Measurements from ENCODE around the gene PATJ.

Gene PATJ

GRCh38 chr1:61976566-61976965, 234.3 kb downstream of the PATJ start:
- no peaks in the 10 kb centered on the region for H3K9me3 ChIP-seq (ENCODE audit: insufficient read depth, low read depth, low read length)
- no peaks in the 10 kb centered on the region for H4K20me1 ChIP-seq (ENCODE audit: insufficient read depth, low read length, poor library complexity, severe bottlenecking)
- no peak overlapping the region for H3K9ac ChIP-seq (ENCODE audit: low read depth, low read length, poor library complexity, severe bottlenecking)
- H3K36me3 ChIP-seq (ENCODE audit: insufficient read depth, low read length) = no peaks in the 10 kb centered on the region
- no peaks in the 10 kb centered on the region for H3K9me2 ChIP-seq (replicated peaks; ENCODE audit: low read depth, low read length)
- no peak for TF ChIP-seq EZH2phosphoT487 (IDR thresholded peaks at IDR 0.05; ENCODE audit: borderline replicate concordance)
- no peak for TF ChIP-seq CTCF (conservative IDR thresholded peaks at IDR 0.05; ENCODE audit: low read length)
- H3K4me3 ChIP-seq (ENCODE audit: low read length, poor library complexity, severe bottlenecking) = no peak overlapping the region
- H3K4me2 ChIP-seq (ENCODE audit: low read depth, low read length, poor library complexity, severe bottlenecking) = no peak overlapping the region
- H3K79me2 ChIP-seq (ENCODE audit: insufficient read depth, low read length) = no peaks in the 10 kb centered on the region
- H3K4me1 ChIP-seq (ENCODE audit: insufficient read depth, low read length, poor library complexity, severe bottlenecking) = no peaks in the 10 kb centered on the region
- no peaks in the 10 kb centered on the region for H3F3A ChIP-seq (ENCODE audit: low read depth)
- H2AFZ ChIP-seq (ENCODE audit: low read length) = no peak overlapping the region
- H3K27me3 ChIP-seq (ENCODE audit: insufficient read depth, low read length, poor library complexity, severe bottlenecking) = no peaks in the 10 kb centered on the region

GRCh38 chr1:61978796-61979195, 236.5 kb downstream of the PATJ start:
- Histone ChIP-seq H4K20me1 (ENCODE audit: insufficient read depth, low read length, poor library complexity, severe bottlenecking) (no peaks in the 10 kb centered on the region), H3K27me3 (ENCODE audit: insufficient read depth, low read length, poor library complexity, severe bottlenecking) (no peaks in the 10 kb centered on the region), H2AFZ (ENCODE audit: low read length) (no peak overlapping the region), H3K79me2 (ENCODE audit: insufficient read depth, low read length) (no peaks in the 10 kb centered on the region), H3K9me3 (ENCODE audit: insufficient read depth, low read depth, low read length) (no peaks in the 10 kb centered on the region), H3K4me2 (ENCODE audit: low read depth, low read length, poor library complexity, severe bottlenecking) (no peak overlapping the region), H3F3A (ENCODE audit: low read depth) (no peaks in the 10 kb centered on the region), H3K9me2 (replicated peaks; ENCODE audit: low read depth, low read length) (no peaks in the 10 kb centered on the region), H3K9ac (ENCODE audit: low read depth, low read length, poor library complexity, severe bottlenecking) (no peak overlapping the region), H3K4me3 (ENCODE audit: low read length, poor library complexity, severe bottlenecking) (no peak overlapping the region), H3K4me1 (ENCODE audit: insufficient read depth, low read length, poor library complexity, severe bottlenecking) (no peaks in the 10 kb centered on the region), H3K36me3 (ENCODE audit: insufficient read depth, low read length) (no peaks in the 10 kb centered on the region)
- TF ChIP-seq EZH2phosphoT487 (IDR thresholded peaks at IDR 0.05; ENCODE audit: borderline replicate concordance) (no peak), CTCF (conservative IDR thresholded peaks at IDR 0.05; ENCODE audit: low read length) (no peak)

GRCh38 chr1:61979729-61980128, 237.4 kb downstream of the PATJ start:
- Histone ChIP-seq H3K9me2 (replicated peaks; ENCODE audit: low read depth, low read length) (no peaks in the 10 kb centered on the region), H3K9ac (ENCODE audit: low read depth, low read length, poor library complexity, severe bottlenecking) (no peak overlapping the region), H3K4me1 (ENCODE audit: insufficient read depth, low read length, poor library complexity, severe bottlenecking) (no peaks in the 10 kb centered on the region), H3K36me3 (ENCODE audit: insufficient read depth, low read length) (no peaks in the 10 kb centered on the region), H3F3A (ENCODE audit: low read depth) (no peaks in the 10 kb centered on the region), H4K20me1 (ENCODE audit: insufficient read depth, low read length, poor library complexity, severe bottlenecking) (no peaks in the 10 kb centered on the region), H3K27me3 (ENCODE audit: insufficient read depth, low read length, poor library complexity, severe bottlenecking) (no peaks in the 10 kb centered on the region), H3K79me2 (ENCODE audit: insufficient read depth, low read length) (no peaks in the 10 kb centered on the region), H3K4me2 (ENCODE audit: low read depth, low read length, poor library complexity, severe bottlenecking) (no peak overlapping the region), H3K4me3 (ENCODE audit: low read length, poor library complexity, severe bottlenecking) (no peak overlapping the region), H2AFZ (ENCODE audit: low read length) (0 out of 2 replicates have a peak overlapping the region, but pooled peaks have one; percentile 28), H3K9me3 (ENCODE audit: insufficient read depth, low read depth, low read length) (no peaks in the 10 kb centered on the region)
- TF ChIP-seq EZH2phosphoT487 (IDR thresholded peaks at IDR 0.05; ENCODE audit: borderline replicate concordance) (no peak), CTCF (conservative IDR thresholded peaks at IDR 0.05; ENCODE audit: low read length) (no peak)

All from Loucy (cell line).